ENCODE measurements around the gene RAD50. TPM values are rescaled to one million over a fixed set of nuclear protein-coding genes. Genes with fewer than 3 reads are reported as not detected.

The RAD50 gene
- total RNA-seq: 30.4 and 33.7 TPM in 2 replicates

GRCh38 chr5:132556763-132557477, at the start of gene RAD50:
TSS of gene RAD50 (plus strand) at chr5:132556977. CDS start at chr5:132557325, 348 bp downstream.

GRCh38 chr5:132543472-132544201, 13.1 kb upstream of the RAD50 start, which contains the start of gene IL5:
TSS of gene IL5 (minus strand) at chr5:132543522. CDS start at chr5:132543478, 44 bp downstream.

DNA sequence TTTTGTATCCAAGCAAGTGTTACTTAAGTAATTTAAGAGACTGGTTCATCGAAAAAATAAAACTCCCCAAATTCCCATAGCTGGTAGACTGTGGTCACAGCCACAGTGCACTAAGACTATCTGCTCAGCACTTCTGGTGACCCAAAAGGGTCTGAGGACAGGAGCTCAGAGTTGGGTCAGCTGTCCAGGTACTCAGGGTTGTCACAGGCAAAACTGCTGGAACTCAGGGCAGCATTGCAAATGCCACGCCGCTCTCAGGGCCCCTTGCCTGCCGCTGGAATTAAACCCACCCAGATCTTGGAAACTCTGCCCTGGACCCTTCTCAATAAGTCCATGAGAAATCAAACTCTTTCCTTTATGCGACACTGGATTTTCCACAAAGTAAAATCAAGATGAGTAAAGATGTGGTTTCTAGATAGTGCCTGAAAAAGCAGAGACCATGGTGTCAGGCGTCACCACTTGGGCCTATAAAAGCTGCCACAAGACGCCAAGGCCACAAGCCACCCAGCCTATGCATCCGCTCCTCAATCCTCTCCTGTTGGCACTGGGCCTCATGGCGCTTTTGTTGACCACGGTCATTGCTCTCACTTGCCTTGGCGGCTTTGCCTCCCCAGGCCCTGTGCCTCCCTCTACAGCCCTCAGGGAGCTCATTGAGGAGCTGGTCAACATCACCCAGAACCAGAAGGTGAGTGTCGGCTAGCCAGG, 101.1 kb downstream of the RAD50 start, which contains the start of gene IL13:
Gene IL13, plus strand, starts transcription at position 498 of the 705 bp plus-strand sequence. Its CDS starts 14 bp downstream, at position 512.

DNA sequence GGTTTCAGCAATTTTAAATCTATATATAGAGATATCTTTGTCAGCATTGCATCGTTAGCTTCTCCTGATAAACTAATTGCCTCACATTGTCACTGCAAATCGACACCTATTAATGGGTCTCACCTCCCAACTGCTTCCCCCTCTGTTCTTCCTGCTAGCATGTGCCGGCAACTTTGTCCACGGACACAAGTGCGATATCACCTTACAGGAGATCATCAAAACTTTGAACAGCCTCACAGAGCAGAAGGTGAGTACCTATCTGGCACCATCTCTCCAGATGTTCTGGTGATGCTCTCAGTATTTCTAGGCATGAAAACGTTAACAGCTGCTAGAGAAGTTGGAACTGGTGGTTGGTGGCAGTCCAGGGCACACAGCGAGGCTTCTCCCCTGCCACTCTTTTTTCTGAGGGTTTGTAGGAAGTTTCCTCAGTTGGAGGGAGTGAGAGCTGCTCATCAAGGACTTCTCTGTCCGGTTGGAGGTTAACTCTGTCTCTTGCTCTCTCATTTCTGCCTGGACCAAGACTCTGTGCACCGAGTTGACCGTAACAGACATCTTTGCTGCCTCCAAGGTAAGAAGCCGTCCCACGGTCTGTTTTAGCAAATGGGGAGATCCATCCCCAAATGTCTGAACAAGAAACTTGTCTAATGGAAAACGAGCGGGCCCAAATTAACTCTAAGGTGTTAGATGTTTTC, 117.3 kb downstream of the RAD50 start, which contains the start of gene IL4:
Gene IL4, plus strand, starts transcription at position 51 of the 692 bp plus-strand sequence. Its CDS starts 62 bp downstream, at position 113.

Other genes starting within 250 kb of the RAD50 start
- 5.9 and 6.0 TPM in 2 replicates for gene SLC22A5, start 187.3 kb upstream of the RAD50 start, total RNA-seq
- gene IRF1, start 66.2 kb upstream of the RAD50 start, total RNA-seq: 11.3 and 21.2 TPM in 2 replicates
- not detected in 2 replicates for gene IL5, start 13.5 kb upstream of the RAD50 start, total RNA-seq
- 0.16 TPM in 1 of 2 replicates, not detected in the other for gene IL13, start 101.2 kb downstream of the RAD50 start, total RNA-seq
- not detected in 2 replicates for gene IL4, start 117.0 kb downstream of the RAD50 start, total RNA-seq
- 9.6 and 9.9 TPM in 2 replicates for gene KIF3A, start 180.6 kb downstream of the RAD50 start, total RNA-seq
- gene CCNI2, start 190.4 kb downstream of the RAD50 start, total RNA-seq: 0.09 TPM in 1 of 2 replicates, not detected in the other
- gene SEPTIN8, start 220.3 kb downstream of the RAD50 start, total RNA-seq: 39.7 and 67.2 TPM in 2 replicates